HEK293T (cell line): Measurements from ENCODE around the gene TBC1D22A.

Source experiments
- CTCF ChIA-PET: fragments of 350-600 bp; formaldehyde crosslinking; extraction: SDS; loops from one replicate; lab custom pipeline; 2021; ENCODE audit warnings: antibody characterized with exemption, inconsistent platforms; lab: Yijun Ruan, JAX
- POLR2A ChIA-PET: fragments of 350-600 bp; formaldehyde crosslinking; extraction: SDS; loops from one replicate; lab custom pipeline; 2020; ENCODE audit warnings: antibody characterized with exemption, inconsistent platforms; lab: Yijun Ruan, JAX
- DNase-seq: peaks from one replicate; pipeline ENCODE4 v3.0.0; 2012; ENCODE audit warnings: mixed read lengths; ENCODE audit errors: extremely low spot score
- ARNT ChIP-seq: fragments of 450-650 bp; IDR thresholded peaks from 2 replicates; pipeline ENCODE4 v1.6.1; 2017; ENCODE audit warnings: mild to moderate bottlenecking
- BHLHE40 ChIP-seq: fragments of 450-650 bp; IDR thresholded peaks from 2 replicates; pipeline ENCODE4 v1.6.1; 2016; ENCODE audit warnings: mild to moderate bottlenecking, moderate library complexity, borderline replicate concordance
- CTBP1 ChIP-seq: fragments of 450-650 bp; IDR thresholded peaks from 2 replicates; pipeline ENCODE4 v1.6.1; 2016; ENCODE audit warnings: borderline replicate concordance
- ELF4 ChIP-seq: fragments of 450-650 bp; IDR thresholded peaks from 2 replicates; pipeline ENCODE4 v1.6.1; 2017; ENCODE audit warnings: antibody characterized with exemption
- FOXA1 ChIP-seq: fragments of 450-650 bp; IDR thresholded peaks from 2 replicates; pipeline ENCODE4 v1.6.1; 2016; ENCODE audit warnings: mild to moderate bottlenecking
- FOXK2 ChIP-seq: fragments of 450-650 bp; IDR thresholded peaks from 2 replicates; pipeline ENCODE4 v1.6.1; 2016; ENCODE audit warnings: mild to moderate bottlenecking
- FOXM1 ChIP-seq: fragments of 450-650 bp; IDR thresholded peaks from 2 replicates; pipeline ENCODE4 v1.6.1; 2017; ENCODE audit warnings: mild to moderate bottlenecking, borderline replicate concordance
- HDGF ChIP-seq: fragments of 450-650 bp; IDR thresholded peaks from 2 replicates; pipeline ENCODE4 v1.6.1; 2017; ENCODE audit warnings: antibody characterized with exemption, borderline replicate concordance
- L3MBTL2 ChIP-seq: fragments of 450-650 bp; conservative IDR thresholded peaks from 2 replicates; pipeline ENCODE4 v1.6.1; 2016; ENCODE audit warnings: mild to moderate bottlenecking
- LEF1 ChIP-seq: fragments of 450-650 bp; IDR thresholded peaks from 2 replicates; pipeline ENCODE4 v1.6.1; 2017; ENCODE audit warnings: mild to moderate bottlenecking, borderline replicate concordance
- NFRKB ChIP-seq: fragments of 450-650 bp; IDR thresholded peaks from 2 replicates; pipeline ENCODE4 v1.6.1; 2016; ENCODE audit warnings: mild to moderate bottlenecking, moderate library complexity
- SP1 ChIP-seq: fragments of 450-650 bp; IDR thresholded peaks from 2 replicates; pipeline ENCODE4 v1.6.1; 2017
- SUZ12 ChIP-seq: fragments of 450-650 bp; IDR thresholded peaks from 2 replicates; pipeline ENCODE4 v1.6.1; 2016; ENCODE audit warnings: mild to moderate bottlenecking
- TARDBP ChIP-seq: fragments of 450-650 bp; IDR thresholded peaks from 2 replicates; pipeline ENCODE4 v1.6.1; 2016
- ZNF384 ChIP-seq: fragments of 450-650 bp; IDR thresholded peaks from 2 replicates; pipeline ENCODE4 v1.6.1; 2016
- TF ChIP-seq, protein P1 (sequence below): fragments of 450-650 bp; IDR thresholded peaks from 2 replicates; pipeline ENCODE4 v1.6.1; 2016

TBC1D22A gene

DNA sequence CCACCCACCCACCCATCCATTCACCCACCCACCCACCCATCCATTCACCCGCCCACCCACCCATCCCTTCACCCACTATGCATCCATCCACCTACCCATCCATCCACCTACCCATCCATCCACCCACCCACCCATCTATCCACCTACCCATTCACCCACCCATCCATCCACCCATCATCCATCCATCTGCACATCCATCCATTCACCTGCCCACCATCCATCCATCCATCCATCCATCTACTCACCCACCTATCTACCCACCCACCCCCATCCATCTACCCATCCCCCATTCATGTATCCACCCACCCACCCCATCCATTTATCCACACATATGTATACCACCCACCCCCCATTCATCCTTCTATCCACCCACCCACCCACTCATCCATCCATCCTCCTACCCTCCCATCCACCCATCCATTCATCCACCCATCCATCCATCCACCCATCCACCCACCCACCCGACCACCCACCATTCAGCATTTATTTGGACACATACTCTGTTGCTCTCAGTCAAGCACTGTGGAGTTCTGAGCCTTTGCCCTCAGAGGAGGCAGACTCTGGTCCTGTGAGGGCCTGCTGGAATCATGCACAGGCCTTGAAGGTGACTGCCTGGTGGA, 380.1 kb downstream of the TBC1D22A start:
- no peak for DNase-seq
- TF ChIP-seq BHLHE40 (no peak), ZNF384 (no peak), SP1 (no peak), ARNT (no peak), FOXA1 (no peak), L3MBTL2 (no peak), FOXM1 (no peak), SUZ12 (no peak), ELF4 (no peak), NFRKB (no peak), FOXK2 (no peak), TARDBP (no peak), CTBP1 (no peak), LEF1 (no peak), HDGF (no peak)
- TF ChIP-seq, protein P1, sequence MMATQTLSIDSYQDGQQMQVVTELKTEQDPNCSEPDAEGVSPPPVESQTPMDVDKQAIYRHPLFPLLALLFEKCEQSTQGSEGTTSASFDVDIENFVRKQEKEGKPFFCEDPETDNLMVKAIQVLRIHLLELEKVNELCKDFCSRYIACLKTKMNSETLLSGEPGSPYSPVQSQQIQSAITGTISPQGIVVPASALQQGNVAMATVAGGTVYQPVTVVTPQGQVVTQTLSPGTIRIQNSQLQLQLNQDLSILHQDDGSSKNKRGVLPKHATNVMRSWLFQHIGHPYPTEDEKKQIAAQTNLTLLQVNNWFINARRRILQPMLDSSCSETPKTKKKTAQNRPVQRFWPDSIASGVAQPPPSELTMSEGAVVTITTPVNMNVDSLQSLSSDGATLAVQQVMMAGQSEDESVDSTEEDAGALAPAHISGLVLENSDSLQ = no peak
- ChIA-PET POLR2A (no interaction called here), CTCF (no interaction called here)

GRCh38 chr22:47143249-47143938, 380.9 kb downstream of the TBC1D22A start:
- no peak for DNase-seq
- POLR2A ChIA-PET = no interaction called here
- TF ChIP-seq LEF1 (no peak), L3MBTL2 (no peak), ARNT (no peak), NFRKB (no peak), BHLHE40 (no peak), SP1 (no peak), CTBP1 (no peak), FOXA1 (no peak), FOXK2 (no peak), ZNF384 (no peak), HDGF (no peak), ELF4 (no peak), SUZ12 (no peak), FOXM1 (no peak)
- TF ChIP-seq, protein P1 = no peak
- CTCF ChIA-PET = no interaction called here

- no peak for DNase-seq
- no peak for TF ChIP-seq TARDBP
- TF ChIP-seq ZNF384 = no peak
- TF ChIP-seq NFRKB = no peak
- no peak for TF ChIP-seq HDGF
- TF ChIP-seq FOXK2 = no peak
- no peak for TF ChIP-seq FOXA1
- no peak for TF ChIP-seq LEF1
- no peak for TF ChIP-seq FOXM1
- no peak for TF ChIP-seq L3MBTL2
- no peak for TF ChIP-seq BHLHE40
- TF ChIP-seq ELF4 = no peak
- ChIA-PET POLR2A (no interaction called here), CTCF (no interaction called here)
Measured at GRCh38 chr22:47144076-47144765, 381.8 kb downstream of the TBC1D22A start.

DNA sequence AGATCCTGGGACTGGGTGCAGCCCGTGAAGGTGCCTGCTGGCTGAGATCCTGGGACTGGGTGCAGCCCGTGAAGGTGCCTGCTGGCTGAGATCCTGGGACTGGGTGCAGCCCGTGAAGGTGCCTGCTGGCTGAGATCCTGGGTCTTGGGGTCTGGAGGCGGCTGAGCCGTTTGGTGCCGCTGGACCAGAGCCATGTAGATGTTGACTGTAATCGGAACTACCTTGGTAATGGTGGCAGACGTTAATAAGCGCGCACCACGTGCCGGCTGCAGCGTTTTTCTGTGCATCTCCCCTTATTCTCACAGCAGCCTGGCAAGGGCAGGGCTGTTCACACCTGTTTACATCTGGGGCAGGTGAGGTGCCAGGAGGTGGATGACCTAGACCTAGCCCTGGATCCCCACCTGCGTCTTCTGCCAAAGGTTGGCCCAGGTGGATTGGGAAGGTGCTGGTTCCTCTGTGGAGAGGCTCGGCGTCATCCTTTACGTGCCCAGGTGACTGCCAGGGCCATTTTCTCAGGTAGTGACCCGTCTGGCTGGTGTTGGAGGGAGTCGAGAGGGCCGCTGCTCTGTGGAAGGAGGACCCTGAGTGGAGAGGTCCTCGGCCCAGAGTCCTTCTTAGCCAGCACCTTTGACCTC, 382.5 kb downstream of the TBC1D22A start:
- no peak for DNase-seq
- ChIA-PET CTCF (no interaction called here), POLR2A (no interaction called here)
- TF ChIP-seq SP1 (no peak), CTBP1 (no peak), FOXK2 (no peak)

DNA sequence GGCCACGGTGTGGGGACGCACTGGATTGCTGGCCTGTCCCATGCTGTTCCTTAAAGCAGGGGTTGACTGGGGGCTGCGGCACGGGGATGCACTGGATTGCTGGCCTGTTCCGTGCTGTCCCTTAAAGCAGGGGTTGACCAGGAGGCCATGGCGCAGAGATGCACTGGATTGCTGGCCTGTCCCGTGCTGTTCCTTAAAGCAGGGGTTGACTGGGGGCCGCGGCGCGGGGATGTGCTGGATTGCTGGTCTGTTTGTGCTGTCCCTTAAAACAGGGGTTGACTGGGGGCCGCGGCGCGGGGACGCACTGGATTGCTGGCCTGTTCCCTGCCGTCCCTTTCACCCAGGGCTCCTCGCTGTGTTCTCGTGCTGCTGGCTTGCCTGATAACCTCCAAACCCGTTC, 383.4 kb downstream of the TBC1D22A start:
- DNase-seq = no peak
- ChIA-PET POLR2A (no interaction called here), CTCF (no interaction called here)
- no peak for TF ChIP-seq FOXK2
- TF ChIP-seq, protein P1 = no peak
- no peak for TF ChIP-seq SP1
- TF ChIP-seq NFRKB = no peak
- TF ChIP-seq HDGF = no peak
- TF ChIP-seq LEF1 = no peak
- no peak for TF ChIP-seq ARNT
- no peak for TF ChIP-seq CTBP1
- no peak for TF ChIP-seq FOXA1

DNA sequence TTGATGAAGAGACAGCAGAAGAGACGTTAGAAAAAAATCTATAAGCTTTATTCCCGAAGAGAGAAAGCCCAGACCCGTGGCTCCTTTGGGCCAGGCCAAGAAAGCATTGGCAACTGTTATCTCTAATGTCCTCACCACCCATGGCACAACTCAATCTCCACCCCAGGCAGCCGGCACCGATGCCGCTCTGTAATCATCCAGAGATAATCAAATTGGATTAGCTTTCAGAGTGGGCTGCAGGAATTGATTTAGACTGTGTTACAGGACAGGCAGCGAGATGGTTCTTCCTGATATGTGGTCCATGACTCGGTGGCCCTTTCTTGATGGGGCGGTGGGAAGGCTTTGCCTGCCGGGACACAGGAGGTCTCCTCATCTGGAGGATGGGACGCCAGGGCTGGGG, 383.9 kb downstream of the TBC1D22A start:
- TF ChIP-seq ZNF384 (no peak), SUZ12 (no peak), HDGF (no peak), ARNT (no peak), BHLHE40 (no peak), TARDBP (no peak), SP1 (no peak), CTBP1 (no peak), L3MBTL2 (no peak), FOXK2 (no peak), FOXA1 (no peak), ELF4 (no peak), LEF1 (no peak), NFRKB (no peak), FOXM1 (no peak)
- TF ChIP-seq, protein P1 = no peak
- no peak for DNase-seq
- POLR2A ChIA-PET = no interaction called here
- CTCF ChIA-PET = no interaction called here
